ENCODE measurements around the gene PACS2.

DNA sequence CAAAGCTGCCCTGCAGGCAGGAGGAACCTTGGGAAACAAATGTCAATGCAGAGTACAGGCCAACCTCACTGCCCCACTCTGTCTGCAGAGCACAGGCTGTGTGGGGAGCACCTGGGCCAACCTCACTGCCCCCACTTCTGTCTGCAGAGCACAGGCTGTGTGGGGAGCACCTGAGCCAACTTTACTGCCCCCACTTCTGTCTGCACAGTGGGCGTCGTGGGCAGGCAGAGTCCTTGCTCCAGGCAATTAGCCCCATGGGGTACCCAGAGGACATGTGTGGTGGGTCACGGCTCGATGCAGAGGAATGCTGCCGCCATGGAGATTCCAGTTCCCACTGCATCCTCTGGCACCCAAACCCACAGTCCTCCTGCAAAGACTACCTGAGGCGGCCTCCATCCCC is 39.9 kb upstream of the PACS2 start:
- TF ChIP-seq, protein P1, sequence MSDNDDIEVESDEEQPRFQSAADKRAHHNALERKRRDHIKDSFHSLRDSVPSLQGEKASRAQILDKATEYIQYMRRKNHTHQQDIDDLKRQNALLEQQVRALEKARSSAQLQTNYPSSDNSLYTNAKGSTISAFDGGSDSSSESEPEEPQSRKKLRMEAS (IDR thresholded peaks at IDR 0.05; ENCODE audit: insufficient read depth, insufficient read length): no peak
- TF ChIP-seq, protein P2, sequence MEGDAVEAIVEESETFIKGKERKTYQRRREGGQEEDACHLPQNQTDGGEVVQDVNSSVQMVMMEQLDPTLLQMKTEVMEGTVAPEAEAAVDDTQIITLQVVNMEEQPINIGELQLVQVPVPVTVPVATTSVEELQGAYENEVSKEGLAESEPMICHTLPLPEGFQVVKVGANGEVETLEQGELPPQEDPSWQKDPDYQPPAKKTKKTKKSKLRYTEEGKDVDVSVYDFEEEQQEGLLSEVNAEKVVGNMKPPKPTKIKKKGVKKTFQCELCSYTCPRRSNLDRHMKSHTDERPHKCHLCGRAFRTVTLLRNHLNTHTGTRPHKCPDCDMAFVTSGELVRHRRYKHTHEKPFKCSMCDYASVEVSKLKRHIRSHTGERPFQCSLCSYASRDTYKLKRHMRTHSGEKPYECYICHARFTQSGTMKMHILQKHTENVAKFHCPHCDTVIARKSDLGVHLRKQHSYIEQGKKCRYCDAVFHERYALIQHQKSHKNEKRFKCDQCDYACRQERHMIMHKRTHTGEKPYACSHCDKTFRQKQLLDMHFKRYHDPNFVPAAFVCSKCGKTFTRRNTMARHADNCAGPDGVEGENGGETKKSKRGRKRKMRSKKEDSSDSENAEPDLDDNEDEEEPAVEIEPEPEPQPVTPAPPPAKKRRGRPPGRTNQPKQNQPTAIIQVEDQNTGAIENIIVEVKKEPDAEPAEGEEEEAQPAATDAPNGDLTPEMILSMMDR (IDR thresholded peaks at IDR 0.05; ENCODE audit: extremely low read depth in 1 of 2, insufficient read depth in 1 of 2, low read depth in 1 of 2, low read length in 2 of 2): no peak
- TF ChIP-seq POLR2AphosphoS5 (IDR thresholded peaks at IDR 0.05; ENCODE audit: insufficient read depth, low read depth, low read length): no peak
